Measurements from ENCODE around the gene PTOV1. TPM values are rescaled to one million over a fixed set of nuclear protein-coding genes. Genes with fewer than 3 reads are reported as not detected.

PTOV1 gene
- total and polyA plus RNA-seq, 10 of the 15 experiments (the other 5 are each of a cell fraction or from before 2014, with no cell fraction given) = 3.2 to 83.5 (median 22.3) TPM

DNA sequence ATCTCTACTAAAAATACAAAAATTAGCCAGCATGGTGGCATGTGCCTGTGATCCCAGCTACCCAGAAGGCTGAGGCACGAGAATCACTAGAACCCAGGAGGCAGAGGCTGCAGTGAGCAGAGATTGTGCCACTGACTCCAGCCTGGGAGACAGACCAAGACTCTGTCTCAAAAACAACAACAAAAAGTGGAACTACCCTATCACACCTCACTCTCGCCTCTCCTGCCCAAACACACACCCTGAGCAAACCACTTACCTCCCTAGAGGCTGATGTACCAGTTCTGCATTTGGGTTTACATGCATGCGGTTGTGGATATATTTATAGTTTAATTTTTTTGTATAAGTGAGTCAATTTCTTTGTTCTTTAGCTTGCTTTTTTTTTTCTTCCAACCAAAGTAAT lies 7.7 kb upstream of the PTOV1 start:
- no TSS peak for BruUV-seq (replicated peaks)
- H3K36me3 ChIP-seq (ENCODE audit: control insufficient read depth in 2 of 2, insufficient read depth in 2 of 2, low read length in 1 of 2) = peaks cover 0 to 2% of the 10 kb centered on the region in 2 experiments; a peak in 2 of 4 replicates
- in situ Hi-C loops (cut with MboI) (no loop called here), intact Hi-C loops (cut with micrococcal nuclease; ENCODE audit: unreplicated experiment) (no loop called here)
- H3K4me1 ChIP-seq (ENCODE audit: control insufficient read depth, insufficient read depth, low read length) = peaks cover 16% of the 10 kb centered on the region
- CTCF ChIA-PET = no interaction called here
- H3K27ac ChIP-seq (ENCODE audit: control insufficient read depth, insufficient read depth) = no peak overlapping the region
- no peaks in the 10 kb centered on the region for H4K20me1 ChIP-seq (ENCODE audit: control insufficient read depth, insufficient read depth)
- POLR2A ChIA-PET = interaction anchor here (0.6 to 1.3 kb wide), 7 partner anchors 24 to 483 kb away, joined by 3 to 8 read pairs (median 4); no protein-coding TSS in a partner anchor
- H3K4me2 ChIP-seq (ENCODE audit: control insufficient read depth, insufficient read depth) = no peak overlapping the region
- no peak overlapping the region for H2AFZ ChIP-seq (ENCODE audit: control insufficient read depth, low read depth, low read length)
- no peak overlapping the region for H3K4me3 ChIP-seq
- RAD21 ChIA-PET (ENCODE audit: unreplicated experiment) = interaction anchor here (0.6 to 0.9 kb wide), 2 partner anchors 54 to 465 kb away, joined by 3 read pairs; partner anchors contain the start of gene IL4I1
- WGBS (ENCODE audit: insufficient coverage, insufficient replicate concordance, low lambda C conversion rate, missing lambda C conversion rate) = 2% methylated on average over 3 of the region's 3 CpGs
- ATAC-seq = peak; percentile 95
- no peak overlapping the region for H3K9ac ChIP-seq (ENCODE audit: control insufficient read depth, insufficient read depth, low read length)
- SMC1A ChIA-PET (ENCODE audit: uncharacterized antibody, unreplicated experiment) = interaction anchor here (1.3 to 1.4 kb wide), 3 partner anchors 24 to 30 kb away, joined by 3 read pairs; partner anchors contain the start of genes FUZ and MED25
- DNase-seq (ENCODE audit: low read depth, low spot score) = peak; percentile 34
- no peaks in the 10 kb centered on the region; the same call in 2 of the 3 replicates for H3K9me3 ChIP-seq (replicated peaks; ENCODE audit: control insufficient read depth, insufficient read depth, low read length)
- no peaks in the 10 kb centered on the region for H3K79me2 ChIP-seq (ENCODE audit: control insufficient read depth, insufficient read depth, low read length)
- FAIRE-seq = no peak
- H3K27me3 ChIP-seq (replicated peaks in 1 of 2; ENCODE audit: control insufficient read depth in 2 of 2, insufficient read depth in 2 of 2, low read length in 1 of 2) = no peaks in the 10 kb centered on the region
- TF ChIP-seq RCOR1 (conservative IDR thresholded peaks at IDR 0.05; ENCODE audit: low read depth, low read length) (no peak), CEBPB (IDR thresholded peaks at IDR 0.05; ENCODE audit: borderline replicate concordance in 1 of 2, low read depth in 2 of 2, low read length in 2 of 2) (no peak), ZBTB4 (CRISPR knock-in tag; IDR thresholded peaks at IDR 0.05) (no peak), SMAD5 (IDR thresholded peaks at IDR 0.05; ENCODE audit: low read depth) (no peak), ZNF207 (IDR thresholded peaks at IDR 0.05; ENCODE audit: borderline replicate concordance) (no peak), KDM1A (IDR thresholded peaks at IDR 0.05; ENCODE audit: borderline replicate concordance) (no peak), GABPA (IDR thresholded peaks at IDR 0.05; ENCODE audit: low read depth) (no peak), SRF (IDR thresholded peaks at IDR 0.05; ENCODE audit: low read depth in 2 of 2, low read length in 2 of 2) (no peak), JUND (IDR thresholded peaks at IDR 0.05; ENCODE audit: low read depth, low read length) (no peak), RBBP5 (conservative IDR thresholded peaks at IDR 0.05) (no peak), CHD2 (IDR thresholded peaks at IDR 0.05; ENCODE audit: borderline replicate concordance, low read depth, low read length) (0 out of 2 replicates have a peak, but pooled peaks have one; percentile 25), HDGF (IDR thresholded peaks at IDR 0.05) (peak; percentile 63), LARP7 (IDR thresholded peaks at IDR 0.05) (no peak), ZNF384 (IDR thresholded peaks at IDR 0.05; ENCODE audit: borderline replicate concordance, low read depth, low read length) (peak; percentile 72; the same call in 1 of the 2 replicates), MEF2B (IDR thresholded peaks at IDR 0.05; ENCODE audit: partially characterized antibody, poor library complexity, severe bottlenecking) (peak; percentile 95)
- TF ChIP-seq, protein P1, sequence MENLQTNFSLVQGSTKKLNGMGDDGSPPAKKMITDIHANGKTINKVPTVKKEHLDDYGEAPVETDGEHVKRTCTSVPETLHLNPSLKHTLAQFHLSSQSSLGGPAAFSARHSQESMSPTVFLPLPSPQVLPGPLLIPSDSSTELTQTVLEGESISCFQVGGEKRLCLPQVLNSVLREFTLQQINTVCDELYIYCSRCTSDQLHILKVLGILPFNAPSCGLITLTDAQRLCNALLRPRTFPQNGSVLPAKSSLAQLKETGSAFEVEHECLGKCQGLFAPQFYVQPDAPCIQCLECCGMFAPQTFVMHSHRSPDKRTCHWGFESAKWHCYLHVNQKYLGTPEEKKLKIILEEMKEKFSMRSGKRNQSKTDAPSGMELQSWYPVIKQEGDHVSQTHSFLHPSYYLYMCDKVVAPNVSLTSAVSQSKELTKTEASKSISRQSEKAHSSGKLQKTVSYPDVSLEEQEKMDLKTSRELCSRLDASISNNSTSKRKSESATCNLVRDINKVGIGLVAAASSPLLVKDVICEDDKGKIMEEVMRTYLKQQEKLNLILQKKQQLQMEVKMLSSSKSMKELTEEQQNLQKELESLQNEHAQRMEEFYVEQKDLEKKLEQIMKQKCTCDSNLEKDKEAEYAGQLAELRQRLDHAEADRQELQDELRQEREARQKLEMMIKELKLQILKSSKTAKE (IDR thresholded peaks at IDR 0.05; ENCODE audit: low read depth, poor library complexity, severe bottlenecking) = no peak
- TF ChIP-seq, protein P2, sequence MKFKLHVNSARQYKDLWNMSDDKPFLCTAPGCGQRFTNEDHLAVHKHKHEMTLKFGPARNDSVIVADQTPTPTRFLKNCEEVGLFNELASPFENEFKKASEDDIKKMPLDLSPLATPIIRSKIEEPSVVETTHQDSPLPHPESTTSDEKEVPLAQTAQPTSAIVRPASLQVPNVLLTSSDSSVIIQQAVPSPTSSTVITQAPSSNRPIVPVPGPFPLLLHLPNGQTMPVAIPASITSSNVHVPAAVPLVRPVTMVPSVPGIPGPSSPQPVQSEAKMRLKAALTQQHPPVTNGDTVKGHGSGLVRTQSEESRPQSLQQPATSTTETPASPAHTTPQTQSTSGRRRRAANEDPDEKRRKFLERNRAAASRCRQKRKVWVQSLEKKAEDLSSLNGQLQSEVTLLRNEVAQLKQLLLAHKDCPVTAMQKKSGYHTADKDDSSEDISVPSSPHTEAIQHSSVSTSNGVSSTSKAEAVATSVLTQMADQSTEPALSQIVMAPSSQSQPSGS (IDR thresholded peaks at IDR 0.05; ENCODE audit: low read length) = no peak
- TF ChIP-seq, protein P3, sequence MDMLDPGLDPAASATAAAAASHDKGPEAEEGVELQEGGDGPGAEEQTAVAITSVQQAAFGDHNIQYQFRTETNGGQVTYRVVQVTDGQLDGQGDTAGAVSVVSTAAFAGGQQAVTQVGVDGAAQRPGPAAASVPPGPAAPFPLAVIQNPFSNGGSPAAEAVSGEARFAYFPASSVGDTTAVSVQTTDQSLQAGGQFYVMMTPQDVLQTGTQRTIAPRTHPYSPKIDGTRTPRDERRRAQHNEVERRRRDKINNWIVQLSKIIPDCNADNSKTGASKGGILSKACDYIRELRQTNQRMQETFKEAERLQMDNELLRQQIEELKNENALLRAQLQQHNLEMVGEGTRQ (IDR thresholded peaks at IDR 0.05; ENCODE audit: borderline replicate concordance, low read depth, low read length) = no peak

Measured in GM12878 (cell line).